ENCODE data around the gene TMEM119. TPM values are rescaled to one million over a fixed set of nuclear protein-coding genes. Genes with fewer than 3 reads are reported as not detected.

The TMEM119 gene
- total RNA-seq, 1 donor from 2014 or later, result 0.72 TPM

DNA sequence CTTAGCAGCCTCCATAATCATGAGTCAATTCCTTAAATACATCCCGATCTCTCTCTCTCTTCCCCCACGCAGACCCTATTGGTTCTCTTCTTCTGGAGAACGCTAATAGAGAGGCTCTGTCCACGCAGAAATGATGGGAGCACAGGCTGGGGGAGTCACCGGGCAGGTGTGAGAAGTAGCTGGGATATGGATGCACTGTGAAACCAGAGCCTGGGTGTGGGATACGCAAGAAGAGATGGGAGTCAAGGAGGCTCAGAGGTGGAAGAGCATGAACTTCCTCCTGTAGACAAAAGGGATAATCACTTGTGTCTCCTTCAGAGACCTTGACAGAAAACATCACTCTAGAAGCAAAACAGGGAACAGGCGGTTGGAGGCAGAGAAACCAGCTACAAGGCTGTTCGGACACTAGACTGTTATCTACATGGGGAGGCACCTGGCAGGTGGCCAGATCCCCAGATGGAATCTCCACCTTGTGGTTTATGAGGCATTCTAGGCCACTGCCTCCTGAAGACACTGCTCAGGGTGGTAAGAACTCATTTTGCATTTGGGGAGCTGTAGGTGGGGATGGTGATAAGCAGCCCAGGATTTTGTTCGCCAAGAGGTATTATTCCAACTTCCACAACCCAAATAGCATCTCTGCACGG is 43.0 kb upstream of the TMEM119 start:
- H3K4me1 Mint-ChIP-seq, result peaks cover 57% of the 10 kb centered on the region
- peaks cover 1% of the 10 kb centered on the region for H3K27me3 Mint-ChIP-seq (ENCODE audit: low read depth)
- no peak for DNase-seq (ENCODE audit: low read depth, low spot score)
- H3K36me3 Mint-ChIP-seq (ENCODE audit: low read depth), result peaks cover 5% of the 10 kb centered on the region
- H3K4me3 Mint-ChIP-seq, result no peak overlapping the region
- no peaks in the 10 kb centered on the region for H3K9me3 Mint-ChIP-seq
- H3K27ac Mint-ChIP-seq (ENCODE audit: unreplicated experiment), result no peak overlapping the region
- TF ChIP-seq, protein P1, sequence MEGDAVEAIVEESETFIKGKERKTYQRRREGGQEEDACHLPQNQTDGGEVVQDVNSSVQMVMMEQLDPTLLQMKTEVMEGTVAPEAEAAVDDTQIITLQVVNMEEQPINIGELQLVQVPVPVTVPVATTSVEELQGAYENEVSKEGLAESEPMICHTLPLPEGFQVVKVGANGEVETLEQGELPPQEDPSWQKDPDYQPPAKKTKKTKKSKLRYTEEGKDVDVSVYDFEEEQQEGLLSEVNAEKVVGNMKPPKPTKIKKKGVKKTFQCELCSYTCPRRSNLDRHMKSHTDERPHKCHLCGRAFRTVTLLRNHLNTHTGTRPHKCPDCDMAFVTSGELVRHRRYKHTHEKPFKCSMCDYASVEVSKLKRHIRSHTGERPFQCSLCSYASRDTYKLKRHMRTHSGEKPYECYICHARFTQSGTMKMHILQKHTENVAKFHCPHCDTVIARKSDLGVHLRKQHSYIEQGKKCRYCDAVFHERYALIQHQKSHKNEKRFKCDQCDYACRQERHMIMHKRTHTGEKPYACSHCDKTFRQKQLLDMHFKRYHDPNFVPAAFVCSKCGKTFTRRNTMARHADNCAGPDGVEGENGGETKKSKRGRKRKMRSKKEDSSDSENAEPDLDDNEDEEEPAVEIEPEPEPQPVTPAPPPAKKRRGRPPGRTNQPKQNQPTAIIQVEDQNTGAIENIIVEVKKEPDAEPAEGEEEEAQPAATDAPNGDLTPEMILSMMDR (conservative IDR thresholded peaks at IDR 0.05), result no peak

DNA sequence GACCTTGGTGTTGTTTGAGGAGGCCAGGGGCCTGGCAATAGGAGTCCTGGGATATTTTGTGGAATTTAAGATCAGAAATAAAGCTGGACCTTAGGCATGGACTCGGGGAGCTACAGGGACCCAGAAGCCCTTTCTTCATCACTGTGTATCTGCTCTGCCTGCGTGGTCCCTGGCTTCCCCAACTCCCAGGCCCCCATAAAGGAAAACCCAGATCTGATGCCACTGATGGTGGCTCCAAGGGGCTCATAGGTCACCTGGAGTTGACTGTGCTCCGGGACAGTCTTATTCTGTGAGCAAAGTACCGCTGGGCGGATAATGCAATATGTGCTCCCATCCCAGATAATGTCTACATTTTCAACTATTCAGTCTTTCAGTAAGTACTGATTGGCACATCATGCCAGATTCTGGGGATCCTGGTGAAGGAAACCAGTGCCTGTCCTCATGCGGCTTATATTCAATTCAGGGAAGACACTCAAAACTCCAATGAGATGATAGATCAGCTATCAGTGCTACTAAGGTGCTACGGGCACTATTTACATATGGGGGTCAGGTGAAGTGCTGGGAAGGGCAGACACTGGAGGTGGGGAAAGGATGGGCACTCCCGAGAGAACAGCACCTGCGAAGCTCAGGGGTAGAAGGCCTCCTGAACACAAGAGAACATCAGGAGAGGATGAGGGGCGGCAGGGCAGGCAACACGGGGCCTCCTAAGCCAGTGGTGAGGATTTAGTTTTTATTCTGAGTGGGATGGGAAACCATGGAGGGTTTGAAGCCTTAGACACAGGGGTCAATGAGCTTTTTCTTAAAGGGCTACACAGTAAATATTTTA is 41.3 kb upstream of the TMEM119 start:
- Mint-ChIP-seq H3K27me3 (ENCODE audit: low read depth) (peaks cover 3% of the 10 kb centered on the region), H3K36me3 (ENCODE audit: low read depth) (no peaks in the 10 kb centered on the region), H3K27ac (ENCODE audit: unreplicated experiment) (peak overlapping the region; percentile 95), H3K4me1 (peaks cover 64% of the 10 kb centered on the region), H3K4me3 (peak overlapping the region; percentile 58), H3K9me3 (no peaks in the 10 kb centered on the region)
- TF ChIP-seq, protein P1 (conservative IDR thresholded peaks at IDR 0.05), result no peak
- no peak for DNase-seq (ENCODE audit: low read depth, low spot score)

DNA sequence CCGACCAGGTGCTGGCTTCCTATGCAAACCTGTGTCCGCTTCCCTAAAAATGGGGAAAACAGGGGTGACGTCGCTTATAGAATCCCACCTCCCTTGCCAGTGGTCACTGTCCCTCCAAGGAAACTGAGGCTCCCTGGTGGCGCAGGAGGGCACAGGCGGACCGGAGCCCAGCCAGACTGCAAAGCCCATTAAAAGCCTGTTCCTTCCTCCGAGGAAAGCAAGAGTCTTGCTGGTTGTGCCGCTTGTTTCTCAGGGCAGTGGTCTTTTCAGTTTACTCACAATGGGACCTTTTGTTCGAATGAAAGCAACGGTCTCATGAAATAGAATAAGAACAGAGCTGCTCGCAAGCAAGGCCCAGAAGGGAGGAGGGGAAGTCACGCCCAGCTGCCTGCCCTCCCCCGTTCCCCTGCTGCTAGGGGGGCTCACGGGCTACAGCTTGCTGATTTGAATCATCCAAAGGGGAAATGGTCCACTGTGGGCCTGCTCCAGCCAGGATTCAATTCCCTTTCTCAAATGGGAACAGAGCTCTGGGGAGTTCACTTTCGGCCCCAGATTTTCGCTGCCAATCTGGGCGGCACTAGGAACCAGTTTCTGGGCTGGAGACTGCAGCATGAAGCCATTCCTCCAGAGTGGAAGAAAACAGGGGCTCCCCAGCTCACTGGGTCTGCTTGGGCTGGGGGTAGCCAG is 40.4 kb upstream of the TMEM119 start:
- Mint-ChIP-seq H3K27me3 (ENCODE audit: low read depth) (peaks cover 3% of the 10 kb centered on the region), H3K4me1 (peaks cover 62% of the 10 kb centered on the region), H3K9me3 (no peaks in the 10 kb centered on the region), H3K4me3 (peak overlapping the region; percentile 85), H3K27ac (ENCODE audit: unreplicated experiment) (peak overlapping the region; percentile 95), H3K36me3 (ENCODE audit: low read depth) (no peaks in the 10 kb centered on the region)
- TF ChIP-seq, protein P1 (conservative IDR thresholded peaks at IDR 0.05), result no peak
- peak; percentile 60 for DNase-seq (ENCODE audit: low read depth, low spot score)

DNA sequence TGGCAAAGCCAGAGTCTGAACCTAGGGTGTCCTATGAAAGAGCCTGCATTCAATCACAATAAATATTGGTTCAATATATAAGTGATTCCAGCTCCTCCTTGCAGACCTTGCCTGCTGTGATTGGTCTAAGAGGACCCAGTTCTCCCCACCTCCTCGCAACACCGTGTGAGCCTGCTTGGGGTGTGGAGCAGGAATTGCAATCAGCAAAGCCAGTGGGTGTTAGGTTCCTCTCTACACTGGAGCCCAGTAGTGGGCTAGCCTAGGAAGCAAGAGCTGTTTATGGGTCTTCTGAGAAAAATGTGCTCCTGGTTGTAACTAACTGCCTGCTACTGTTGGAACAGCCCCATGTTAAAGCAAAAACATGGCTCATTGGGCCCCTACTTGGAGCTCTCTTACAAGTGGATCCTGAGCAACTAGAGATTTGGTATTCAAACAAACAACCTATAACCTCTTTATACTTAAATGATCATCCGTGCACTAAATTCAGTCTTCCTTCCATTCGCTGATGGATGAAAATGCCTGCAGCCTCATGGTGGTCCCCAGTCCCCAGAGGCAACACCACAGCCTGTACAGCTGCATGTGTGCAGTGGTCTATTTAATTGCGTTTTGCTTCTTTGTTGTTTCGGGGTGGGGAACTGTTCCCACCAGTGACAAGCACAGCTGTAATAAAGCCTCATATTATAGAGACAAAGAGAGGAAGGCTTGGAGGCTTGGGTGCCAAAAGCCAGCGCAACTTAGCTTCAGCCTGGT is 39.5 kb upstream of the TMEM119 start:
- Mint-ChIP-seq H3K27me3 (ENCODE audit: low read depth) (peaks cover 3% of the 10 kb centered on the region), H3K27ac (ENCODE audit: unreplicated experiment) (peak overlapping the region; percentile 81), H3K36me3 (ENCODE audit: low read depth) (no peaks in the 10 kb centered on the region), H3K9me3 (no peaks in the 10 kb centered on the region), H3K4me1 (peaks cover 62% of the 10 kb centered on the region), H3K4me3 (peak overlapping the region; percentile 34)
- no peak for DNase-seq (ENCODE audit: low read depth, low spot score)
- TF ChIP-seq, protein P1 (conservative IDR thresholded peaks at IDR 0.05), result no peak
